ENCODE measurements around the gene ITGA11. TPM values are rescaled to one million over a fixed set of nuclear protein-coding genes. Genes with fewer than 3 reads are reported as not detected.
A peak's percentile ranks its signal among the peaks of the same experiment; 100 is the strongest.

ITGA11 gene
- total RNA-seq, 1 donor from 2014 or later = 23.5 TPM

DNA sequence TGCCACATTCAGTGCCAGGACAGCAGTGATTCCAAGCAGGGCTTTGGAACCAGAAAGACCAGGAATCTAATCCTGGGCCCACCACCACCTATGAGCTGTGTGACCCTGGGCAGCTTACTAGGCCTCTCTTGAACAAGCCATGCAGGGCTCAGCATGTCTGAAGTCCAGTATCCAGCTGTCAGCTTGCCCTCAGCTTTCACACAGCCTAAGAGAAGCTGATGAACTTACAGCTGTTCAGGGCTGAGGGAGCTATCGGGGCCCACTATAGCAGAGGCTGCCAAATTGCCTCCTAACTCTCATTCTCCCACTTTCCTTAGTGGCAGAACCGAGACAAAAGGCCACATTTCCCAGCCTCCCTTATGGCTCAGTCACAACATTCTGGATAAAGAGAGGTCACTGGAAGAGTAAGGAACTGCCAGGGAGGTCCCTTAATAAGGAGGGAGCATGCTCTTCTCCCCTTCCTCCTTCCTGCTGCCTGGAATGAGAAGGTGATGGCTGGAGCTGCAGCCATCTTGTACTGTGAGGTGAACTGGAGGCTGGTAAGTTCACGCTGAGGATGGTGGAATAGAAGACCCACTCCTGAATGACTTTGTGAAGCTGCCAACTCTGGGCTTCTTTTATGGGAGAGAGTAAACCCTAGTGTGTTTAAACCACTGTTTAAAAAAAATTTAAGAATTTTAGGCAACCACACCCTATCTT, 120.0 kb downstream of the ITGA11 start:
- no peak for DNase-seq
- intact Hi-C loops (cut with micrococcal nuclease) = no loop called here
- ATAC-seq = no peak

DNA sequence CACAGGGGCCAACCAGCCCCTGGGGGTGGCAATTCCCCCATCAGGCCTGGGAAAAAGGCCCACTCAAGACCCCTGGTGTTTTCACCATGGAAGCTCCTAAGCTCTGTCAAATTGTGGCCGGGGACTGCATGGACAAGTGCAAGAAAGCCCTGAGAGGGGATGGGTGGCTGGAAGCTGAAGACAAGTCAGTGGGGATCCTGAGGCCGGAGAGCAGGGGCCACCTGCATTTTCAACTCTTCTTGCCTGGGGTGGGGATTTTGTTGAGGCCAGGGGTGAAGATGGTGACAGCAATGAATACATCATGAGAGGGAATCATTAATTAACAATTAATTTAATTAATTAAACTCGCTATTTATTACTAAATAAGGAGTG, 120.5 kb downstream of the ITGA11 start:
- intact Hi-C loops (cut with micrococcal nuclease) = no loop called here
- ATAC-seq (no peak), DNase-seq (no peak)

DNA sequence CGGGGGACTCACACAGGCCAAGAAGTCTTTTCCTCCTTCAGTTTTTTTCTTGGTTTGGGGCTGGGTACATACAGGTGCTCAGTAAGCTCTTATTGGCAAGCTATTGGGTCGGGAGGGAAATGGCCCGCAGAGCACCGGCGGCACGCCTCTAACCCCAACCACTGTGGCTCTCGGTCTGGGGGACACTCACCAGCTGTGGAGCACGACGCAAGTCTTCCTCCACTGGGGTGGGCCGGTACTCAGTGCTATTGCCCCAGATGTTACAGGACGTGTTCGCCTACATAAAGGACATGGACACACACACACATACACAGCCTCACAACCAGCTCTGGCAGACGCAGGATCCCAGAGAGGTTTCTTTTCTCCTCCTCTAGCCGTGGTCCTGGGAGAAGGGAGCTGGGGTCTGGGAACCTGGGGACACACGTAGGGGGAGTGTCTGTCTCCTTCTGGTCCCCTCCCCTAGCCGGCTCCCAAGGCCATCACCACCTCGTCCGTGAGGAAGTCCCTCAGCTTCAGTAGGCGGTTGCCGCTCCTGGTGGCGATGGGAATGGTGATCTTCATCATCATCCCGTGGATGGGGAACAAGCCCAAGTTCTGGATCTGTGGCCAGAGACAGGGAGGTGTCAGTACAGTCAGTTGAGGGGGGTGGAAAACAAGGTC, 121.0 kb downstream of the ITGA11 start:
- intact Hi-C loops (cut with micrococcal nuclease) = no loop called here
- ATAC-seq (peak; percentile 6), DNase-seq (no peak)

DNA sequence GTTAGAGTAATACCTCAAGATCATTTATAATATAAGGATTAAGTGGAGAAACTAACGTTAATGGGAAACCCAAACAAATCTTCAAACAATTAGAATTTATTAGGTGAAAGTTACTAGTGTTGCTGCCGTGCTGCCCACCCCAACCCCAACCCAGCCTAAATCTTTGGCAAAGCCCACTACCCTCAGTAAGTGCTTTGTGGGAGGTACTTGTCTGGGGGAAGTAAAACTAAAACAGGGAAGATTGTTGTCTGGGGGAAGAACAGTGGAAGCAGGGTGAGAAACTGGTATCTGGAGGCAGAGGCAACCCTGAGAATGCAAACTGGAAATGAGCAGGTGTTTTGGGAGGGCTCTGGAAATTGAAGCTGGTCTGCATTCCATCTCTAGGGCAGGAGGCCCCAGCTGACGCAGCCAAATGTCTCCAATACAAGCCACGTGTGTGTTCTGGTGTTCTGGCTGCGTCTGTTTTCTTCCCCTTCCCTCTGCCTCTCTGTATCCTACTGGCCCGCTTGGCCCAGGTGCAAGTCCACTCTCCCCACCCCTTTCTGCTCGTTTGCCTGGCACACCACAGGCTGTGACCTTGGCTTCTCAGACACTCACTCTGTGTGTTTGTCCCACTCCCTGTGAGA, 121.7 kb downstream of the ITGA11 start:
- peak; percentile 66 for DNase-seq
- intact Hi-C loops (cut with micrococcal nuclease) = no loop called here
- peak; percentile 83 for ATAC-seq

DNA sequence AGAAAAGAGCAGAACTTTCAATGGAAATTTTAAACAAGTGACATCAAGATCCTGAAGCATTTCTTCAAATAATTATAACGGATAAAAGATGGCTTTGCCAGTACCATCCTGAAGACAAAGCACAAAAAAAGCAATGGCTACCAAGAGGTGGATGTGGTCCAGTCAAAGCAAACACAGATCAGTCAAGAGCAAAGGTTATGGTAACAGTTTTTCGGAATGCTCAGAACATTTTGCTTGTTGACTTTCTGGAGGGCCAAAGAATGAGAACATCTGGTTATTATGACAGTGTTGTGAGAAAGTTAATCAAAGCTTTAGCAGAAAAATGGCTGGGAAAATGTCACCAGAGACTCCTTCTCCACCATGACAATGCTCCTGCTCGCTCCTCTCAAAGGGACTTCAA, 122.9 kb downstream of the ITGA11 start:
- intact Hi-C loops (cut with micrococcal nuclease) = loop anchor here (5.0 kb wide), 2 partner anchors 58 to 73 kb away; no protein-coding TSS in a partner anchor
- DNase-seq (no peak), ATAC-seq (no peak)

DNA sequence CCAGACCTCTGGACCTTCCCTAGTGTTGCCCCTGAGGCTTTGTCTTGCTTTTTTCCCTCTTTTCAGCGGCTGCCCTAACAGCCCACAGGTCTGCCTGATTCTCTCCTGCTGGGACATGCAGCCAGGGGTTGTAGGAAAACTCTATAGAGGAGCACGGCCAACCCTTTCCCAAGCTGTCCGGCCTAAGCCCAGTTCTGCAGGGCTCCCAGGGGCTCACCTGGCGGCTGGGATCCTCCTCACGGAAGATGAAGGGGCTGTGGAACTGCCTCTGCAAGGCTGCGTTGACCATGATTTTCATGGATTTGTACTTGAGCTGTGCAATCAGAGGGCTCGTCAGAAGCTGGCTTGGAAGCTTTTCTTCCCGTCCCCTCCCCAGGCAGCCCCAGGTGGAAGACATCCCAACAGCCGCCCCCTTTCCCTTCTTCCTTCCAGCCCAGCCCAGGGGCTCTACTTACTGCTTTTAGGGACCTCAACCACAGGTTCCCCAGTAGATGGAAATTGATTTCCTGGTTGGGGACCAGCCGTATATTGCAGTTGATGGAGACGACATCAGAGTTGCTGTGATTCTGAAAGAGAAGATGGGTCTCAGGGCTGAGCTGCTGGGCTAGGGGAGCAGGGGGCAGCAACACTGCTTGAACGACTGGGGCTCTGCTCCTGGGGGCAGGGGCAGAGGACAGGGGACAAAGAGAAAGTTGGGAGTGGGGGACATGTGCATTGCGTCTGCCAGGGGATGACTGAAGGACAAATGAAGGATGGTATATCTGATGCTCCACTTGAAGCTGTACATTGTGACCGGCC, 124.6 kb downstream of the ITGA11 start:
- intact Hi-C loops (cut with micrococcal nuclease) = loop anchor here (5.0 kb wide), 2 partner anchors 60 to 75 kb away; no protein-coding TSS in a partner anchor
- ATAC-seq (no peak), DNase-seq (no peak)

DNA sequence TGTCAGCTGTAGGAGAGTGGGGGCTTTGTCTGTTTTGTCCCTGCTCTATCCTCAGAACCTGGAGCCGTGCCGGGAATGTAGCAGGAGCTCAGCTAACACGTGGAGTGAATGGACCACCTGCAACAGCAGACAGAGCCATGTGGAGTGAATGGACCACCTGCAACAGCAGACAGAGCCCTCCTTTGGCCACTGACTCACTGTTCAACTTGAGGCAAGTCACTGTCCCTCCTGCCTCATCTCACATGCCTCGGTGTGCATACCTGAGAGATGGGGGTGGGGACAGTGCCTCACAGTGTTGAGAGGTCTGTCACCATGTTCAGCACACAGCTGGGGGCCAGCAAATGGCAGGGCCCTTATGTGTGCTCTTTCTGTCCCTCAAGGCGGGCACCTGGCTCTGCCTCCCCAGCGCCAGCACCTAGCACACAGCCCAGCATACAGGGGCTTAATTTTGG, 126.5 kb downstream of the ITGA11 start:
- ATAC-seq (no peak), DNase-seq (no peak)
- intact Hi-C loops (cut with micrococcal nuclease) = loop anchor here (5.0 kb wide), 2 partner anchors 62 to 77 kb away; no protein-coding TSS in a partner anchor

DNA sequence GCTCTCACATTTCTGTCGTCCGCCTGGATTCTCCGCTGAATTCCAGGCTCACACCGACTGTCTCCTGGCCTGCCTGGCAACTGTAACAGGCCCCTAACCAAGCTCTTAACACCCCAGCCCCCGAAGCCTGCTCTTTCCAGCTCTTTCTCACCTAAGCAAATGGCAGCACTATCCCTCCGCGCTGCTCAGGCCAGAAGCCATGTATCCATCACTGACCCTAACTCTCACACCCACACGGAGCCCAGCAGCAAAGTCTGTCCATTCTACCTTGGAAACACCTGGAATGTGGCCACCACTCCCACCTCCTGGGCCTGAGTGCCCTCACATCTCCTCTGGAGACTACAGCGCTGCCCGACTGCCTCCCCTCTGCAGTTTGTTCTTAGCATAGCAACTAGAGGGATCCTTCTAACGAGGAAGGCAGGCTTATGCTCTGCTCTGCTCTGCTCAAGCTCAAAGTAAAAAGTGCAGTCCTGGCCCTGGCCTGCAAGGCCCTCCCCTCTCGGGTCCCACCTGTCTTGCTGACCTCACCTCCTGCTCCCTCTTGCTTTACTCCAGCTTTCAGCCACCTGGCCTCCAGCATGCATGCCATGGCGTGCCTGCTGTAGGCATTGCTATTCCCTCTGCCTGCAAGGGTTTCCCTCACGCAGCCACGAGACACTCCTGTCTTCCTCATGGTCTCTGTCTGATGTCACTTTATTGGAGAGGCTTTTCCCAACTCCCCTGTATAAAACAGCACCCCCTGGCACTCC, 127.2 kb downstream of the ITGA11 start:
- intact Hi-C loops (cut with micrococcal nuclease) = loop anchor here (5.0 kb wide), 2 partner anchors 63 to 78 kb away; no protein-coding TSS in a partner anchor
- ATAC-seq (no peak), DNase-seq (no peak)

DNA sequence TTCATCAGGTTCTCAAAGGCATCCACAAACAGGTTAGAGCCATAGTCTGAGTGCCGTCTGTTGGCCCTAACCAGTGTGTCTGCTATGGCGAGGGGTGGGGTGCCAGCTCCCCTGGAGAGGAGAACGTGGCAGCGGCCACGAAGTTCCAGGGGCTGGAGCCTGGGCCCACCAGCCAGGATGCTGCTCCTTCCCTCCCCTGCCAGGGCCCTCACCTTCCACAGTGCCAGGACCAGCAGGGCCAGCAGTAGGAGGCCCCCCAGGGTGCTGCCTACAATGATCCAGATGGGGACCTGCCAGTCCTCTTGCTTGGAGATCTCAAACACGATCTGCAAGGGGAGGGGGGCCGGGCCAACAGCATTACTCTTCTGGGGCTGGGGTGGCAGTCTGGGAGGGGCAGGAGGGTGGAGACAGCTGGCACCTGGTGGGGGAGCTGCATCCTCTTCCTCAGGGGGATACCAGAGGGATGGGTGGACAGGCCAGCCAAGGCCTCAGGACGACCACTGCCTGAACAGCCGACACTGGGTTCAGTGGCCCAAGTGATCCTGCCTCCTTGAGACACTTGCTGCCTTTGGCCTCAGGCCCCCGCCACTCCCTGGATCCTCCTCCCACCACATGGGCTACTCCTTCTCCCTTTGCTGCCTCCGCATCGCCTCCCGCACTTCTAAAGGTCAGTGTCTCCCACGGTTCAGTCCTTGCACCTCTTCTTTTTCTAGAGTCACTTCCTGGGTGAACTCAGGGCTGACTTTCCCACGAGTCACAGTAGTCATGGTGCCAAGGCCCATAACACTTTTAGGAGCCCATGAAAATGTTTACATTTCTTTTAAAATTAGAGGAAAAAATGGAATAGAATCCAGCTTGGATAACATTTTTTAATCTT, 128.2 kb downstream of the ITGA11 start:
- intact Hi-C loops (cut with micrococcal nuclease) = no loop called here
- DNase-seq = no peak
- ATAC-seq = no peak

DNA sequence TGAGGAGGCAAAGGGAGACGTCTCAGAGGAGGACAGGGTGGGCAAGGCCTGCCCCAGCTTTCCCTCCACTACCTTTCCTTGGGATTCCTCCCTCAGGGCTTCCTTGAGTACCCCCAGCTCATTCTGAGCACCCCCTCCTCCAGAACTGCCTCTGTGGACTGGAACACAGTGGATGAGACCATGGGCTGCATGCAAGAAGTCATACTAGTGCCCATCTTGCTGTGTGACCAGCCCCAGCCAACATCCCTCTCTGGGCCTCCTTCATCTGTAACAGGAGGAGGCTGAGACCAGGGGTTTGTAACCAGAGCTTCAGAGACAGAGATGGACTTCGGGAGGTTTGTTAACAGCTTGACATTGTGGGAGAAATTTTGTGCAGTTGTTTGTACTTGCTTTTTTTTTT, 128.8 kb downstream of the ITGA11 start:
- DNase-seq (no peak), ATAC-seq (no peak)
- intact Hi-C loops (cut with micrococcal nuclease) = no loop called here

DNA sequence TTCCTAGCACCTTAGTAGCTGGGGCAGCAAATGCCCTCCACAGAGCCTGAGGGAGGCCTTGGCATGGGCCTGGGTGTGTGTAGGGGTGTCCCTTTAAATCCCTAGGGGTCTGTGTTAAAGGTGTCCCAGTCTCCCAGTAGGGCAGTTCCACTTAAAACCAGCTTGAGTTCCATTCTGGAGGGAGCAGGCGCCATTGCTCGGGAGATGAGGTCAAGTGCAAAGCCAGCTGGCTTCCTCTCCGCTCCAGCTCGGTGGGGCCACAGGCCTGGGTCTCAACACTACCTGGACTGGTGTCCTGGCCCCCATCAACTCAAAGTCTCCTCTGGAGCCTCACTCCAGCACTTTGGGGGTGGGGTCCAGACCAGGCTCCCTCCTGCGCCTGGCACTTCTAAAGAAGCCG, 129.2 kb downstream of the ITGA11 start:
- ATAC-seq (no peak), DNase-seq (no peak)
- intact Hi-C loops (cut with micrococcal nuclease) = no loop called here

DNA sequence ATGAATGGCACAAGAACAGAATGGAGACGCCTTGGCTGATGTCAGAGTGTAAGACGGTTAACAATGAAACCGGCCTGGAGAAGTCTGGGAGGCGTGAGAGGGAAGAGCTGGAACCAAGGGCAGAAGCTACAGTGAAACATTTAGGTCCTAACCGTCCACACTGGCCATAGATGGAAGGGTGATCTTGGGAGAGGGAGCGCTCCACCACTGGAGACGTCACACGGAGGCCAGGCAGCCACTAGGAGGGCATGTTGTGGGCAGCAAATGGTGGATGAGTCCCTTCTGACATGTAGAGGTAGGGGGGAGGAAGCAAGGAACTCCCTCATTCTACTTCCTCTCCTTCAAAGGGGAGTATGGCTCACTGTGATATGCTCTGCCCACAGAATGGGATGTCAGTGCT, 130.7 kb downstream of the ITGA11 start:
- no peak for DNase-seq
- ATAC-seq = no peak
- intact Hi-C loops (cut with micrococcal nuclease) = no loop called here

DNA sequence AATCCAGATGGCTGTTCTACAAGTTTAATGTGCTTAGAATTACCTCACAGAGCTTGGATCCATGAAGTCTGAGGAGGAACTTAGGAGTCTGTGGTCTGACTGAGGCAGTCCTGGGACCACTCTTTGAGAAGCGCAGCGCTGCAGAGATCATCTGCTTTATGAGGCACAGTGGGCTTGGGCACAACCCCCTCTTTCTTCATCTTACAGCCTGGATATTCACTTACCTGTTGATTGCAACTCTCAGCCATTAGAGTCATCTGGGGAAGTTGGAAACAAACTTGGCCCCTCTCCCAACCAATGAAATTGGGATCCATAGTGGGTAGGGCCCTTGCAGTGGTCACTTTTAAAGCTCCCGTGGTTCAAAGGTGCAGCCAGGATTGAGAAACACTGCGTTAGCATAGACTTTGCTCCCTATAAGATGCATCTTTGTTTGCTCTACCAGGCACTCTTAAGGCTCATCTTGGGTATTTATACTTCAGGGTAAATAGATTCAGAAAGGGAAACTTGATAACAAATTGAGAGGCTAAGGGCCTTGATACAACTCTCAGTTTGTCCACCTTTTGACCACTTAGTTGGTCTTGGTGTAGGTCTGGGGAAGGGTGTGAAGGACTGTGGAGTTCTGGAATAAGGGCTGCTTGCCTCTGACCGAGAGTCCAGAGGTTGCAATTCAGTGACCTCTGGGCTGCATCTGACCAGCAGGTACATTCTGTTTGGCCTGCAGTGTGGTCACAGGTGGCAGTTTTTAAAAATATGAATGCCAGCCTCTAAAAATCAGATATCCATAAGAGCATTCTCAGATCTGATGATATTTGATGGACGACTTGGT, 131.6 kb downstream of the ITGA11 start:
- DNase-seq = no peak
- no peak for ATAC-seq

DNA sequence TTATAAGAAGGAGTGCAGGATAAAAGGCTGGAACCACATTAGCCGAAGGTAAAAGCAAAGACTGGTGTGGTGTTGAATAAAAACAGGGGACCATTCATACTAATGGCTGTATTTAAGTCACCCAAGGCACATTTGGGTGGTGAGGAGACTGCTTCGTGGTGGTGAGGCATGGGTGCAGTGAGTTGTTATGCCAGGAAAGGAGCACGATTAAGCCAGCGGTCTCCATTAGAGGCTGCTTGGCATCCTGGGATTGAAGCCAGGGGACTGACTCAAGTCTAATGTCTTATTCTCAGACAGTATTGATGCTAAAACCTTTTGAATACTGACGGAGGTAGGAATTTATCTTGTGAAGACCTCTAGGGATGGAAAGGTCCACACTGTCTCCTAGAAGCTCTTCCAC, 132.5 kb downstream of the ITGA11 start:
- intact Hi-C loops (cut with micrococcal nuclease) = no loop called here
- DNase-seq (no peak), ATAC-seq (peak; percentile 11)

More for the DNA sequence above, 131.6 kb downstream of the ITGA11 start:
- intact Hi-C loops (cut with micrococcal nuclease) = no loop called here

DNA sequence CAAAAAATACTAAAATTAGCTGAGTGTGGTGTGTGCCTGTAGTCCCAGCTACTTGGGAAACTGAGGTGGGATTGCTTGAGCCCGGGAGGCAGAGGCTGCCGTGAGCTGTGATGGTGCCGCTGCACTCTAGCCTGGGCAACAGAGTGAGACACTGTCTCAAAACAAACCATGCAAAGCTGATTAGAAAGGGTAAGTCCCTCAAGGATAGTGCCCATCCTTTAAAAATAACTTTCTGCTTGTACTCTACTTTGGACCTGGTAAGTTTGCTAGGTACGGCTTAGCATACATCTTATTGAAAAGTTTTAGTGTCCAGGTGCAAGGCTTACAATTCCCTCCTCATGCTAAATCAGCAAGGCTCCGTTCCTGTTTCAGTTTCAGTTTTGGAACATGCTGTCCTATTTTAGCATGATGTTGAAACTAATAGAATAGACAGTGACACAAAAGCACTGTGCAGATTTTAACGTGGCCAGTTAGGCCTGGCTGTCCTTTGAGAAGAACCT, 133.0 kb downstream of the ITGA11 start:
- intact Hi-C loops (cut with micrococcal nuclease) = no loop called here
- peak; percentile 76 for ATAC-seq

DNA sequence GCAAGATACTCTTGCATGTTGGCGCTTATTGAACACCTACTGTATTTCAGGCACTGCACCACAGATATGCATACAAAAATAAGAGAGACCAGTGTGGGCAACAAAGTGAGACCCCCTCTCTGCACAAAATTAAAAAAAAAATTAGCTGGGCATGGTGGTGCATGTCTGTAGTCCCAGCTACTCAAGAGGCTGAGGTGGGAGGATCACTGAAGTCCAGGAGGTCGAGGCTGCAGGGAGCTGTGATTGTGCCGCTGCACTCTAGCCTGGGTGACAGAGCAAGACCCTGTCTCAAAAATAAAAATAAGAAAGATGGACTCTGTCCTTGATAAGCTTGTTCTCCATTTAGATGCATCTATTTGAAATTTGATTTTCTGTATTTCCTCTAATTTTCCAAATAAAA, 133.6 kb downstream of the ITGA11 start:
- ATAC-seq (no peak), DNase-seq (no peak)
- intact Hi-C loops (cut with micrococcal nuclease) = no loop called here

More for the DNA sequence above, 133.0 kb downstream of the ITGA11 start:
- DNase-seq = no peak

Data from left ventricle myocardium superior (tissue), 1 donor.